Pons (tissue), 1 donor: Measurements from ENCODE around the gene NAA20.

ENCODE experiments used
- DNase-seq: peaks from one replicate; pipeline ENCODE4 v3.0.0-alpha.2; 2016; ENCODE audit warnings: low spot score

Gene NAA20, protein sequence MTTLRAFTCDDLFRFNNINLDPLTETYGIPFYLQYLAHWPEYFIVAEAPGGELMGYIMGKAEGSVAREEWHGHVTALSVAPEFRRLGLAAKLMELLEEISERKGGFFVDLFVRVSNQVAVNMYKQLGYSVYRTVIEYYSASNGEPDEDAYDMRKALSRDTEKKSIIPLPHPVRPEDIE

DNA sequence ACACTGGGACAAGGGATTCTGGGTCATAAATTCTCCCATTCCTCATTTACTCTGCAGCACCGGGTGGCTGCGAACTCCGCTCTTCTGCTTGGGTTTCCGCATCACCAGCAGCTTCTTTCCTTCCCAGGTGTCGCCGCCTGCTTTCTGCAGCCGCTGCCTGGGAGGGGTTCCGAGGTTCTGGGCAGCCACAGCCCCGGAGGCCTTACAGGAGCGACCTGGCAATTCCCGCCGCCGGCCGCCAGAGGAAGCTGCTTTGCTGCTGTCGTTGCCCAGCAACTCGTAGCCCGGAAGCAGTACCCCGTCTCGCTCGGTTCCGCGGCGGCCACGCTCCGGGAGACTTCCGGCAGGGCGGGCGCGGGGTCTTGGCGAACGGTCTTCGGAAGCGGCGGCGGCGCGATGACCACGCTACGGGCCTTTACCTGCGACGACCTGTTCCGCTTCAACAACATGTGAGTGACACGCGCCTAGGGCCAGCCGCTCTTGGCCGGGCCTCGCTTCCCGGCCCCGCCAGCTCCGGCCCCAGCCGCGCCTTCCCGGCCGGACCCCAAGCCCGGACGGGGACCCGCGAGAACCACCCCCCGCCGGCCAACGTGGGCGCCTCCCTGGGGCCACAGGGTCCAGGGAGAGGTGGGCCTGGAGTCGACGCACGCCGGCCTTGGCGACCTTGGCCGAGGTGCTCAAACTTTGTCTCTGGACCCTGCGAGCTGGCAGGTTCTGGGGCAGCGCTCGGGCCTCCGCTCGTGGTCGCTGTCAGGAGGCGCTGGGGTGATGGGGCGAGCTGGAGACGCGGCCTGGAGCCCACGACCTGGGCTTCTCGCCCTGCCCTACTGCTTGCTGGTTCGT is at the start of gene NAA20:
NAA20 (plus strand) TSS at position 362 of the 843 bp plus-strand sequence; CDS start at position 397, 35 bp downstream.
- DNase-seq, result peak; percentile 85

DNA sequence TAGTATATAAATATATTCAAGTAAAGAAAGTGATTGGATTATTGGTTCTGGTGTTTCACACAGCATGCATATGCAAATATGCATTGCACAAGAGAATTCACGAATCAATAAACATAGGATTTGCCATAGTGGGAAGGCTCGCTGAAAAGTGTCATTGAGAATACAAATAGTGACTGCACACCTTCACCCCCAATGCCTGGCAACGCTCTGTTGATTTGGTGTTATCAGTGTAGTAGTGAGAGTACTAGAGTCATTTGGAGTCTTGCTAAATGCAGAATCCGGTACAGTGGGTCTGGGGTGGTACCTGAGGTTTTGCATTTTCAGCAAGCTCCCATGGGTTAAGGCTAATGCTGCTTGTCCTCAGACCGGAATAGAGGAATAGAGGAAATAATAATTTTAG is 49.7 kb upstream of the NAA20 start:
- no peak for DNase-seq

DNA sequence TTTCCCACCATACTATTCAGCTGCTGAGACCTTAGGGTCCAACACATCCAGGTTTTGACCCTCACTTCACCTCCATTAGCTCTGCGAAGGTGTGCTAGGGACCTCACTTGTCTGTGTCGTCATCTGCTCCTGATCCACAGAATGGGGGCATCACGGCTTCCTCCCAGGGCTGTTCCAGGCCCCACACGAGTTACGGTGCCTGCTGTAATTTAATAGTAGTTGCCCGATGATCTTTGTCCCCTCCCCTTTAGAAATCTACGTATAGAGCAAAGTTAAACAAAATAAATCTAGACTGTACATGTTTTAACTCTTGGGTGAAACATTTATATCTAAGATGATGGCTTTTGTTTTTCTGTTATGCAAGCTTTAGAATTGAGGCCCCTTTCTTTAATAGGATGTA is 49.1 kb upstream of the NAA20 start:
- no peak for DNase-seq

DNA sequence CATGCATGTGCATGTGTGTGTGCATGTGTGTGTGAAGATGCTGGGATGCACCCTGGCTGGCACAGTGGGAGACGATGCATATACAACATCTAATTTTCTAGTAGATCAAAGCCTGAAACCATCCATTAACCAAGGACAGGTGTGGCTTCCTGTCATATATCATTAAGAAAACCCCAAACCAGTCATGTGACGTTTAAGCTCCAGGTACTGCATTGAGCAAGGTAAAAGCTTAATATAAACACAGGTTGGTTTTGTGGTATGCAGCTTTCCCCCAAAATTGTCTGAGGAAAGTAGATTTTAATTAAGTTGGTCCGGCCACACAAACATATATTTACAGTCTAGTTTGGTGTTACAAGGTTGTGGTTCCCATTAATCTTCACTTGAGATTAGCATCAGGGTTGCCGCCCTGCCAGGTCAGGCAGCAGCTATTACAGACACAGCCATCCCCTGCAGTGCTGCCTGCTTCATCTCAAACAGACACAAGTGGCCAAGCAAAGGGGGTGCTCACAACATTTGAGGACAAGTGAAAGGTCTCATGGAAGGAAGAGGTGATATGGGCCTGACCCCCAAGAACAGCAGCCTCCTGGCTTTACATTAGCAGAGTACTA is 48.6 kb upstream of the NAA20 start:
- DNase-seq, result no peak

DNA sequence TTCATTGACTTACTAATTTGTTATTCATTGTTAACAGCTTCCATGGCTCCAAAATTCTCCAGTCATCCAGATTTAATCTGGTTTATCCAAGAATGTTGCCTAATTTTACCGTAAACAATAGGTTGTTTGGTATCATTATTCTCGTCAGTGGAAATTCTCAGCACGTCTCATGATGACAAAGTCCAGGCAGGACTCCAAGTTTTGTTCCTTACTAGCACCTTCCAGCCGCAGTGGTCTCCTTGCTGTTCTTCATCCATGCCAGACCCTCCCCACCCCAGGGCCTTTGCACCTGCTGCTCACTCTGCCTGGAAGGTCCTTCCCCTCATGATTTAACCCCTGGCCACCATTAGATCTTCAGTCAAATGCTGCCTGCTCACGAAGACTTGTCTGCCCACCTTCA is 48.1 kb upstream of the NAA20 start:
- DNase-seq, result no peak

DNA sequence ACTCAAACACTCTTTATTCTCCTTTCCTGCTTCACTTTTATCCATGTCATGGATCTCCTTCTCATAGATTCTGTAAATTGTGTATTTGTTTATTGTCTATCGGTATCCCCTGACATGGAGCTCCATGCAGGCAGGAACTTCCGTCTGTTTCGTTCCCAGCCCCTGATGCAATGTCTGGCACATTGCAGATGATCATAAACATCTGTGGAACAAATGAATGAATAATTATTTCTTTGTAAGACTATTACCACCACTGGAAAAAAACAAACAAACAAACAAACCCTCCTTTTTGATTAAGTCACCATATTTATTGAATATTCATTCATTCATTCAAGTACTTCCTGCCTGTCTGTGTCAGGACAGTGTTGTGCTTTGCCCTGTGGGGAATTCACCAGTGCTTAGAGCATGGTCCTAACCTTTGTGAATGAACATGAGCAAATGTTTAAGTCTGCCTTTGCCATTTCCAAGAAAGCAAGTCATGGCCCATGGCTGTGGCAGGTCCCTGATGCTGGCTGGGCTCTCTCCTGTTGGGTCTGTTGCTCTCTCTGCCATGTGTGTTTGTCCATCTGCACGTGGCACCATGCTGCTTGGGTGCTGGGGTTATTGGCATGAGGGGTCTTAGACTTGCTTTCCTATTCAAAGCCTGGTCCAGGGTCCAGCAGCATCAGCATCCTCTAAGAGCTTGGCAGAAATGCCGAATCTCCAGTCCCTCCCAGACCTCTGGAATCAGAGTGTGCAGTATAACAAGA is 47.5 kb upstream of the NAA20 start:
- DNase-seq, result no peak

DNA sequence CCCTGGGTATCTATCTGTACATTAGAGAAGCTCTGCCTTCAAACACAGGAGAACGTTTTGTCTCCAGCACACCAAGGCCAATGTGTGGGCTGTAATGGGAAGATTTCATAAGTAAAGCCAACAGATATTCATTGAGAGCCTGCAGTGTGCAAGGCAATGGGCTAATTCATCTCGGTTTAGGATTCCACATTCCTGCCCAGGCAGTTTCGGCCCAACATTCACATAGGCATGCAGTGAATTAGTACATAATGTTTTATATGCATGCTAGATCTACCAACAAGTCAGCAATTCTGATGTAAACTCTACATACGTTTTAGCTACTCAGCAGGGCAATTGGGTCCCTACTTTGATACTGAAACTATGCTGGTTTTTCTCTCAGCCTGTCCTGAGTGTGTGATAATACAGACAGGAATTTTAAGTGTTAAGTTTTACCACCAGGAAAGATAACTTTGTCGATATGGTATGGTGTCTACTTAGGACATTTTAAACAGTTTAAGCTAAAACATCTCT is 46.9 kb upstream of the NAA20 start:
- DNase-seq, result no peak

DNA sequence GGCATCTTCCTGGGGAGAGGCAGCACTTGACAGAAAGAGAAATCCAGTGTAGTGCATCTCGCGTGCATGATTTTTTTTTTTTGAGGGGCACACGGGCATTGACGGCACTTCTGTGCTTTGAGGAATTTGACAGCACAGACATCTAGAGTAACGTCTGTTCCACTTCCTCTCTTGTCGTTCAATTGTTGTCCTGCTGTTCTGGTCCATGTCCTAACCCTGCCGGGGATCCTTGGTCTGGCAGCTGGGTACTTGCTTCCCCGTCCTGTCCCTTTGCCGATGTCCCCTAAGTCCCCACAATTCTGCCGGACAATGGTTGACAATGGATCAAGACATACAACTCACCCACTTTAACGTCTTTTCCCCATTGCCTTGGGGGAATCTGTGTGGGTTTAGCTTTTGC is 46.0 kb upstream of the NAA20 start:
- no peak for DNase-seq

DNA sequence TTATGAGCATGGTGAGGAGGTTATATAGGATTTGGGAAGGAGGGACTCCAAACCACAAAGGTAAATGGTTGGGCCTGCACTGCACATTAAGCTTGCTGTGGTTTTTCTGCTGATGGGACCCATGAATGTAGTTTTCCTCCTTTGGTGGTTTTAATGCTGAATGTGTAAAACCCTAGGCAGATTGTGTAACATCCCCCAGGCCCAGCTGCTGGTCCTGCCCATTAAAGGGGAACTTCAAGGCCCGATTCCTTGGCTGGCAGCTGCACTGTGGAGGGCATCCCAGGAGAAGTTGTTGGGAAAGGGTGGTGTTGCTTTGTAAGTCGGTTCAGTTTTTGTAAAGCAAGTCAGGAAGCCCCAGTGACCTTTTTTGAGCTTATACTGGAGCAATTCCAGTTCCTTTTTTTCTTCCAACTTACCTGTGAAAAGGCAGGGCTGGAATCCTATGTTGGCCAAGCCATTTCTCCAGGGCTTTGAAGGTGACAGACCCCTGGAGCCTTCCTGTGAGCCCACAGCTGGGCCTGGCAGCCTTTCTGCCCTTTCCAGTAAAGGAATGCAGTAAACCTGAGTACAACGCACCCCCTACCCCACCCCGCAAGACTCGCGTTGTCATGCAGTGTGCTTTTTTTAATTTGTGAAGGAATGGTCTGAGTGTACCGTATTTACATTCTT is 43.1 kb upstream of the NAA20 start:
- DNase-seq, result peak; percentile 82

DNA sequence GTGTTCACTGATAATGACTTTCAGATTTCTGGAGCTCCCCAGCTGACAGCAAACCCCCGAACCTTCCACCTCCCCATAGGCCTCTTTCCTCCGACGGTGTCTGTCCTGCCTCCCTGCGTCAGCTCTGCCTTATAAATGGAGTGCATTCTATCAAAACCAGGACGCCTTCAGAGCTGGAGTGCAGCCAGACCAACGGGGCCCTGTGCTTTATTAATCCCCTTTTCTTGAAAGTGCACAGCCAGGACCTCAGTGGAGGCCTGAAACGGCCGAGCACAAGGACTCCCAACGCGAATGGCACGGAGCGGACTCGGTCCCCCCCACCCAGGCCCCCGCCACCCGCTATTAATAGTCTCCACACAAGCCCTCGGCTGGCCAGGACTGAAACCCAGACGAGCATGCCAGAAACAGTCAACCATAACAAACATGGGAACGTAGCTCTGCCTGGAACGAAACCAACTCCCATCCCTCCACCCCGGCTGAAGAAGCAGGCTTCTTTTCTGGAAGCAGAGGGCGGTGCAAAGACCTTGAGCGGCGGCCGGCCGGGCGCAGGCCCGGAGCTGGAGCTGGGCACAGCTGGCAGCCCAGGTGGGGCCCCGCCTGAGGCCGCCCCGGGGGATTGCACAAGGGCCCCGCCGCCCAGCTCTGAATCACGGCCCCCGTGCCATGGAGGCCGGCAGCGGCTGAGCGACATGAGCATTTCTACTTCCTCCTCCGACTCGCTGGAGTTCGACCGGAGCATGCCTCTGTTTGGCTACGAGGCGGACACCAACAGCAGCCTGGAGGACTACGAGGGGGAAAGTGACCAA is 42.3 kb upstream of the NAA20 start:
- peak; percentile 91 for DNase-seq

DNA sequence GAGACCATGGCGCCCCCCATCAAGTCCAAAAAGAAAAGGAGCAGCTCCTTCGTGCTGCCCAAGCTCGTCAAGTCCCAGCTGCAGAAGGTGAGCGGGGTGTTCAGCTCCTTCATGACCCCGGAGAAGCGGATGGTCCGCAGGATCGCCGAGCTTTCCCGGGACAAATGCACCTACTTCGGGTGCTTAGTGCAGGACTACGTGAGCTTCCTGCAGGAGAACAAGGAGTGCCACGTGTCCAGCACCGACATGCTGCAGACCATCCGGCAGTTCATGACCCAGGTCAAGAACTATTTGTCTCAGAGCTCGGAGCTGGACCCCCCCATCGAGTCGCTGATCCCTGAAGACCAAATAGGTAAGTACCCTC is 41.7 kb upstream of the NAA20 start:
- DNase-seq, result peak; percentile 45

DNA sequence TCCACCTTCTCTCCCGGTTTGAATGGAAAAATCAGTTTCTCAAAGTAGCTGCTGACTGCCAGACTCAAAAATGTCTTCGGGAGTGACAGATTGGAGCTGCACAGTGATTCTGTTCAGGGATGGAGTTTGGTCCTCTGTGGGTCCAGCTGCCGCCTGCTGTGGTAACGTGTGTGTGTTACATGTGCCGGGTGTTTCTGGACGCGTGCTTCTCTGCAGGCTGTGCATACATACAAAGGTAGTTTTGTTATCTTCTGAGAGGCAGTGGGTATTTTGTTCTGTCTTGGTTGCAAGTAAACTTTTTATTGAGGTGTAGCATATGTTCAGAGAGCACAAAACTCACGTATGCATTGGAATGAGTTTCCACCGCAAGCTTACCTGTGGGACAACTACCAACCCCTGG is 41.3 kb upstream of the NAA20 start:
- DNase-seq, result peak; percentile 63

DNA sequence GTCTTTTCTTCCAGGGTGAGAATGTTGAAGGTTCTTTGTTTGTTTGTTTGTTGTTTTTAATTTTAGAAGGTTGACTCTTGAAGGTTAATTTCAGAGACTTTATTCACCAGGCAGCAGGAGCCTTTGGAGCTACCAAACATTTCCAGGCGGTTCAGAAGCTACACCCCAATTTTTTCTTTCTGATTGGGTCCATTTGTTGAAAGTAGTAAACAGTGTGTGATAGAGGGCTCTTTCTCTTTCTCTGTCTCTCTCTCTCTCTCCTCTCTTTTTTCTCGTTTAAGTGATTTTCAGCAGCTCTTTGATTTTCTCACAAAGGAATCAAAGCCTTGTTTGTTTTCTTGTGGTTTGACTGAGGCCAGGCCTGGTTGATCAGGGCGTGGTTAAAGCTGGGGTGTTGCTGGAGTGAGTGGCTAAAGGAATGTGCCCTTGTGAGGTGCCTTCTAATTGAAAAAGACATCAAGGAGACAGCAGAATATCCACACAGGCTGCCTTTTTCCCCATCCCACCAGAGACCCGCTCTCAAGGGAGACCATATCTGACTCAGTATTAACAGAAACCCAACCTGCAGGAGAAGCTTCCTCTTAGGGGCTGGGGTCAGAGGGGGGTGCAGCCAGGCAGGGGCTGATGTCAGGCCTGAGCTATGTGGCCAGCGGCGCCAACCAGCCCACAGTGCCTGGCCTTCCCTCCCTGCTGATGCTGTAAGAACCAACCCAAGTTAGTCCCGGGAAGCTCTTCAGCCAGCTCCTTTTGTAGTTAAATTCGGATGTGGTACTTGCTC is 40.4 kb upstream of the NAA20 start:
- peak; percentile 92 for DNase-seq

DNA sequence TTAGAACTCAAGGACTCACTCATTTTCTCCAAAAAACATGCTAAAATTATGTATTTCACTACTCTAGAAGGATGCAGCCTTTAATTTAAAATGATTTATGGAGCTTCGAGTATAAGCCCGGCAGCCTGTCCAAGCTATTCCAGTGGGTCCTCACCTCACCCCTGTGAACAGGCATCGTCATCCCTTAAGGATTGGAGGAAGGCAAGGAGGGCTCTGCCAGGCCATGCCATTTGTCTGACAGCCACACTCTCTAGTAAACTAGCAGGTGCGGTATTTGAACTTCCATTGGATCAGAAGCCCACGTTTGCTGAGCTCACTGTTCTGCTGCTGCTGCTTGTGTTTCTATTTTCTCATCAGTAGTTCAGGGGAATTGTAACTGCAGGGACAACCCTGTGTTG is 39.8 kb upstream of the NAA20 start:
- no peak for DNase-seq

DNA sequence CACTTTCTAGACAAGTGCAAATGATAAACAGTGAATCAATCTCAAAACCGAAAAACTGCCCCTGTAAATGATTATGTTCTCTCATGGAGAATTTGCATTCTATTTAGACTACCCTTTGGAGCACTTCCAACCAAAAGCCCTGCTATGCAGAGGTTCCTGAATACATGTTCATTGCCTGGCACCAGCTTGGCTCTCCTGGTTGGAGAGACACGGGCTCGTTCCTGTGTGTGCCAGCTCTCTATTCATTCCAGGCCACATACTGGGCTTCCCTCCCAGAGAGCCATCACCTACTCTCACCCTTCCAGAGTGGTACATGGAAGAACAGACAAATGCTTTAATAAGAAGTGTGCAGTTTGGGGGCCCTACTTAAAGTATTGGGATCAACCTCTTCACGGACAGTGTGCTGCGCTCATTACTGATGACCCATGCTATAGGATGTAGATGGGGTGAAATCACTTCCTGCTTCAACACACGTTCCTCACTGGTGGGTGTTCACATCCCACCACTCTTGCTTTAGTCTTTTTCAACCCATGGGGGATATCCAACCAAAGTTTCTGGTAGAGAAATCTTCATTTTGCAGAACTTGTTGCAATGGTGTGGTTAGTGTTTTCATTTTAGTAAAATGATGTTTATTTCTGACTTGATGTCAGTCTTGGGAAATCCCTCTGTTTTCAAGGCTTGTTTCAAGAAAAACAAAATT is 38.5 kb upstream of the NAA20 start:
- DNase-seq, result peak; percentile 62

DNA sequence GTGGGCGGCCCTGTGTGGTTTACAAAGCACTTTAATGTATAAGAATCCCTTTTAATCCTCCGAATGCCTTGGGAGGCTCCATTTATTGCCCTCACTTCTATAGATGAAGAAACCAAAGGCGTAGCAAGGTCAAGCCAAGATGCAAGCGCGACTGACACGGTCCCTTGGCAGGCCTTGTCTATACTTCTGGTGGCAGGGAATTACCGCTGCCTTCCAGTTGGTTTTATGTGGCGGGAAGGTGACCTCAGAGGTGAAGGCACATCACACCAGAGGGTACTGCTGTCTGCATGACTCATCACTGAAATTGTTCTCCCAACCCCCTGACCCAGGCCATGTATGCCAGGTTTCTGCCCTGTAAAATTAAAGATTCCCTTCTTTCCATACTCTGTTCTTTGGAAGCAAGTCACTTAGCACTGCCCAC is 36.1 kb upstream of the NAA20 start:
- no peak for DNase-seq

DNA sequence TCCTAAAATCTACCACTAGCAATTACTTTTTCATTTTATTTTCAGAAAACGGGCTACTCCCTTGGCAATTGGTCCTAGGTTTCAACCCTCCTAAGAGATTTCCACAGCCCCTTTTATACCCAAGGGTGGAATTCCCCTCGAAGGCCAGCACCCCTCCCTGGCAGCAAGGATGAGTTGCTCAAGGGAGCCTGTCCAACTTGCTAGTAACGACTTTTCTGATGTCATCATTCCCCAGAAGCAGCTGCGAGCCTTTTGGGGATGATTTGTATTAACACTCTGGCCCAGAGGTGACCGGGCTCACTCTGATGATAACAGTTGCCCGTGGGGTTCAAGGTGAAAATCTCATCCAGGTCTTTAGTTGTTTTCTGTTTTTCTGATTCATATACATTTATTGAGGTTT is 30.7 kb upstream of the NAA20 start:
- DNase-seq, result no peak

DNA sequence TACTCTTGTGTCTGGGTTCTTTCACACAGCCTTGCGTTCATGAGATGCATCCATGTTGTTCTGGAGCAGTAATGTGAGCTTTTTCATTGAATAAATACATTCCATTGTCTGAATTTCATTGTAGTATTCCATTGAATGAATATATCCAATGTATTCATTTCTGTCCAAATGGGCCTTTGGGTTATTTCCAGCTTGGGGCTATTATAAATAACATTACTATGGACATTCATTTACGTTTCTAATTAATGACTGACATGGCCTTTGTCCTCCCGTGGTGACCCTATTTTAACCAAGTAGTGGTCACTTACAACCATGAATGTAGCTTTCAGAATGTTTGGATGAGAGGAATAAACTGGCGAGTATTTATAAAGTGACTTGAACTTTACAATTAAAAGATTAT is 30.1 kb upstream of the NAA20 start:
- DNase-seq, result peak; percentile 78

DNA sequence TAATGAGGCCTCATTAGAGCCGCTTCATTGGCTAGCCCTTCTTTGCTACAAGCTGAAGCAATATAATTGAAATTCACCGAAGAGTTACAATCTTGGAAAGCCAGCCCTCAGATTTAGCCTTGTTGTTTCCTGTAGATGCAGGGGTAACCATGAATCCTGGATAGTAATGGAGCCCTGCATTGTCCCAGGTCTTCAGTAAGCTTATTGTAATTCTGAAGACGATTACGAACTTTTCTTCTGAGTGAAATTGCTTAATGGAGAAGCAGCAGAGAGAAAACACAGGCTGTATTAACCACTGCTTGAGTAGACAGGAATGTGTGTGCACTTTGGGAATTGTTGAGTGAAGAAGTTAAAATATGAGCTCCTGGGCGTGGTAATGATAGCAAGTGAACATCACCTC is 26.3 kb upstream of the NAA20 start:
- DNase-seq, result no peak

DNA sequence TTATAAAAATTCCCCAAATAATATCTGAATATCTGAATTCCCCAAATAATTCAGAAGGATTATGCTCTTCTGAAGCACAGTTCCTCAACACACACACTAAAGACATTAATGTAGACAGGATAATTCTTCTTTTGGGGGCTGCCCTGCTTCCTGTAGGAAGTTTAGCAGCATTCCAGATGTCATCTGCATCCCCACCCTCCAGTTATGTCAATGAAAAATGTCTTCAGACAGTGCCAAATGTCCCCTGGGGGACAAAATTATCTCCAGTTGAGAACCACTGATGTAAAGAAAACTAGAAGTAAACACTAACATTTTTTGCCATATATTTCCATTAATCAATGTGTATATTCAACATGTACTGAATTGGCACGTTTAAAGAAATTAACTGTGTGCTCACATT is 25.9 kb upstream of the NAA20 start:
- DNase-seq, result no peak
